Retinal pigment epithelial cell (primary cell): ENCODE measurements around the gene TRPC4AP.
"Not testable (repeated sequence)": the region's sequence is repeated elsewhere in the genome, so short reads cannot be mapped to it uniquely, and the experiment has no call there.

Experiments
- DNase-seq: peaks from one replicate; pipeline ENCODE4 v3.0.0-alpha.2; 2010; ENCODE audit warnings: low read depth
- H3K4me3 ChIP-seq: 2 replicates; pipeline ENCODE4 v1.5.1; 2011; ENCODE audit warnings: mild to moderate bottlenecking, low read length, control low read depth, moderate library complexity
- CTCF ChIP-seq: conservative IDR thresholded peaks from 2 replicates; pipeline ENCODE4 v1.5.1; 2011; ENCODE audit warnings: low read depth, low read length, control low read depth, inconsistent platforms

The TRPC4AP gene

GRCh38 chr20:35055445-35056276 lies 36.9 kb downstream of the TRPC4AP start:
- no peak overlapping the region for H3K4me3 ChIP-seq
- DNase-seq, result no peak
- TF ChIP-seq CTCF, result no peak

DNA sequence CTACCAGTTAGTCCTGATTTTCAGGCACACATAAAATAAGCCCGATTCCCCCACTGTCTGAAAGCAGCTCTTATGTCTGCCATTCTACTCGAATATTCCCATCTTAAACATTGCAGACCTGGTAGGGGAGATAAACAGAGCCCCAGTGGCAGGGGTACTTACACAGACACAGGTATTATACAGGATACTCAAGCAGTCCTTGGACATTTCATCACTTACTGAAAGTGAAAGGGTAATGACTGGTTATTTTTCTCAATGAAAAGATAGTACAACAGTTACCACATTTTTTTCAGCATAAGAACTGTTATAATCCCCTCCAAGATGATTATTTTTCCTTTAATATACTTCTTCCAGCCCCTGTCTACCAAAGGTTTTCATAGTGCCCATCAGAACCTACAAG lies 37.8 kb downstream of the TRPC4AP start:
- no peak for TF ChIP-seq CTCF
- DNase-seq, result no peak
- no peak overlapping the region for H3K4me3 ChIP-seq

DNA sequence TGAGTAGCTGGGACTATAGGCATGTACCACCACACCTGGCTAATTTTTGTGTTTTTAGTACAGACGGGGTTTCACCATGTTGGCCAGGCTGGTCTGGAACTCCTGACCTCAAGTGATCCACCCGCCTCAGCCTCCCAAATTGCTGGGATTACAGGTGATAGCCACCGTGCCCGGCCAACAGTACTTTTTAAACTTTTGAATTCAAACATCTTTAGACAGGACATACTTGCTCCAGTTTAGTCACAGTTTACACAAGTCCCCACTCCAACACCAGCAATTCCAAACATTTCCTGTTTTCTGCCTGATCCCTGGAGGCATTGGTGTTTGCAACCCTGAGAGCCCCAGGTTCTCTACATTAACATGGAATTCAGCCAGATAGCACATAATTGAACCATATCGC lies 40.0 kb downstream of the TRPC4AP start:
- H3K4me3 ChIP-seq, DNase-seq: not testable (repeated sequence)

DNA sequence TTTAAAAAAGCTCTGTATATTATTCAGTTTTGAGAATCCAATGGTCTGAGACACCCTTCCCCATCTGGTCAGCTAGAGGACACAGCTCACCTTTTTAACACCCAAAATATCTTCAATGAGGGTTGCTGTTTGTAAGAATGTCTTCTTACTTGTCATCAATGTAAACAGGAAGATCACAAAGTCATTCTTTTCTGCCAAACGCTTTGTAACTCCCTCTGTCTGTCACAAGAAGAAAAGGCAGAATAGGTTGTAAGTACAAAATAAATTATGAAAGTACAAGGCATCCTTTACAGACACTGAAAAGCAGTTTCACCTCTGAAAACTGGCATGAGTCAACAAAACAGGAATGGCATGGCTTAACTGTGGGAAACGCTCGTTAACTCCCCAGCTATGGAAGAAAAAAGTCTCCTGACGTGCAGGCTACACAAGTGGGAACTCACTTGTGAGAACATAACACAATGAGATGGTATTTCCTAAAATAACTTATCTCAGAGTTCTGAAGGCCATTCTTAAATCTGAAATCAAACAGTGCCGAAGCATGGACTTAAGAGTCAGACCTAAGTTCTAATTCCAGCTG lies 42.7 kb downstream of the TRPC4AP start:
- no peak for TF ChIP-seq CTCF
- H3K4me3 ChIP-seq, result no peak overlapping the region
- DNase-seq, result peak; percentile 53

DNA sequence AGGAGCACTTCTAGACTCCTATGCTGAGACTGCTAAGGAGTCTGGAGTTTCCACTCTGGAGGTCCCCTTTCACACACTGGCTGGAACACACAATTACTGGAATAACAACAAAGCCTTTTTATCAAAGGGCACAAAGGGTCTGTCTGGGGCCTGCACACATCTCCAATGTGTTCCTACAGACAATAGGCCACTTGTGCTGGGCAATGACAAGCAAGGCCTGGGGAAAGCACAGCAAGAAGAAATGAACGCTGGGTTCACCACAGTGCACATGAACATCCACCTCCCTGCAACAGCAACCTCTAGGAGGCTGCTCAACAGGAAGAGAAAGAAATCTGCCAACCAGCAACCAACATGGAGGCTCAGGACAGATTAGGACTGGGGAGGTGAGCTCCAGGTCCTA lies 43.9 kb downstream of the TRPC4AP start:
- no peak overlapping the region for H3K4me3 ChIP-seq
- DNase-seq, result no peak
- TF ChIP-seq CTCF, result no peak

- TF ChIP-seq CTCF, result no peak
- no peak for DNase-seq
- H3K4me3 ChIP-seq, result no peak overlapping the region
These were observed 50.3 kb downstream of the TRPC4AP start for GRCh38 chr20:35042268-35042667.

DNA sequence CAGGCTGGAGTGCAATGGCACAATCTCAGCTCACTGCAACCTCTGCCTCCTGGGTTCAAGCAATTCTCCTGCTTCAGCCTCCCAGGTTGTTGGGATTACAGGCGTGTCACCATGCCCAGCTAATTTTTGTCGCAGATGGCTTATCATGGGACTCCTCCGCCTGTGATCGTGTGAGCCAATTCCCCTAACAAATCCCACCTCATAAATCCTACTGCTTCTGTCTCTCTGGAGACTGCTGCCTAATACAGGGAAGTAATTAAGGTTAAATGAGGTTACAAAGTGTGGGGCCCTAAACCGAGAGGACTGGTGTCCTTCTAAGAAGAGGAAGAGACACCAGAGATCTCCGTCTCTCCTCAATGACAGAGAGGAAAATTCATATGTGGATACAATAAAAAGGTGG lies 52.0 kb downstream of the TRPC4AP start:
- TF ChIP-seq CTCF, result no peak
- no peak overlapping the region for H3K4me3 ChIP-seq
- DNase-seq, result no peak
